ENCODE data around the gene SKI. TPM values are rescaled to one million over a fixed set of nuclear protein-coding genes. Genes with fewer than 3 reads are reported as not detected.

Gene SKI
- total and polyA plus RNA-seq, 2 experiments from 2014 or later = 5.1 to 21.9 TPM

- no peaks in the 10 kb centered on the region for H3K27me3 ChIP-seq
- H3K4me3 ChIP-seq = no peak overlapping the region
- H3K9me2 ChIP-seq (replicated peaks; ENCODE audit: insufficient read depth) = no peaks in the 10 kb centered on the region
- no peak for TF ChIP-seq CTCF (IDR thresholded peaks at IDR 0.05; ENCODE audit: poor library complexity)
- no peak for TF ChIP-seq EZH2phosphoT487 (IDR thresholded peaks at IDR 0.05; ENCODE audit: low read depth, severe bottlenecking, unreplicated experiment)
- no peak for TF ChIP-seq EZH2 (IDR thresholded peaks at IDR 0.05; ENCODE audit: borderline replicate concordance)
- H3K79me2 ChIP-seq = no peaks in the 10 kb centered on the region
- H3K4me1 ChIP-seq (ENCODE audit: insufficient read depth) = no peaks in the 10 kb centered on the region
- 96% methylated on average over 42 of the region's 59 CpGs for WGBS (ENCODE audit: low lambda C conversion rate, missing lambda C conversion rate)
- DNase-seq (ENCODE audit: low spot score) = no peak
- H3K36me3 ChIP-seq (replicated peaks; ENCODE audit: insufficient read depth, low read depth) = no peaks in the 10 kb centered on the region
- H3K27ac ChIP-seq = no peak overlapping the region
- H3K4me2 ChIP-seq = no peak overlapping the region
- no peak overlapping the region for H2AFZ ChIP-seq
- no peaks in the 10 kb centered on the region for H3K9me3 ChIP-seq (ENCODE audit: low read depth)
- no peaks in the 10 kb centered on the region for H4K20me1 ChIP-seq (ENCODE audit: insufficient read depth, poor library complexity, severe bottlenecking)
Observed at GRCh38 chr1:2348346-2349325, 120.5 kb downstream of the SKI start.

DNA sequence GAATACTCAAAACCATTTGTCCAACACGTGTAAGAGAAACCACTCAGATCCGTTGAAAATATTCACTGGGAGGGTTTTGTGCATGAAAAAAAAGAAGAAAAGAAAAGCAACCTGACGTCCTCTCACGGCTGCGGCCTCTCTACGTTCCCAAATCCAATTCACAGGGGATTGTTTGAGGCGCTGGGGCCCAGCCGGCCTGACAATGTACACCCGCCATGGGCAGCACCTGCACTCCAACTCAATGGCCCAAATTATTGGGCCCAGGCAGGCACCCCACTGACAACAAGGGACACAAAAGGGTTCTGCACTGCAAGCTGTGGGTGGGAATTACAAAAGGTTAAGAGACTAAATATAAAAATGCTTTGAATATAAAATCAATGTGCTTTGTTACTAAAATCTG is 121.7 kb downstream of the SKI start:
- H2AFZ ChIP-seq = no peak overlapping the region
- H3K36me3 ChIP-seq (replicated peaks; ENCODE audit: insufficient read depth, low read depth) = no peaks in the 10 kb centered on the region
- no peak overlapping the region for H3K4me3 ChIP-seq
- H3K9me2 ChIP-seq (replicated peaks; ENCODE audit: insufficient read depth) = no peaks in the 10 kb centered on the region
- H3K4me1 ChIP-seq (ENCODE audit: insufficient read depth) = no peaks in the 10 kb centered on the region
- 86% methylated on average over 9 of the region's 9 CpGs for WGBS (ENCODE audit: low lambda C conversion rate, missing lambda C conversion rate)
- no peaks in the 10 kb centered on the region for H3K9me3 ChIP-seq (ENCODE audit: low read depth)
- no peak overlapping the region for H3K27ac ChIP-seq
- no peaks in the 10 kb centered on the region for H3K79me2 ChIP-seq
- no peak for TF ChIP-seq EZH2 (IDR thresholded peaks at IDR 0.05; ENCODE audit: borderline replicate concordance)
- no peak for TF ChIP-seq EZH2phosphoT487 (IDR thresholded peaks at IDR 0.05; ENCODE audit: low read depth, severe bottlenecking, unreplicated experiment)
- no peak for TF ChIP-seq CTCF (IDR thresholded peaks at IDR 0.05; ENCODE audit: poor library complexity)
- no peaks in the 10 kb centered on the region for H4K20me1 ChIP-seq (ENCODE audit: insufficient read depth, poor library complexity, severe bottlenecking)
- H3K4me2 ChIP-seq = no peak overlapping the region
- DNase-seq (ENCODE audit: low spot score) = no peak
- H3K27me3 ChIP-seq = no peaks in the 10 kb centered on the region

DNA sequence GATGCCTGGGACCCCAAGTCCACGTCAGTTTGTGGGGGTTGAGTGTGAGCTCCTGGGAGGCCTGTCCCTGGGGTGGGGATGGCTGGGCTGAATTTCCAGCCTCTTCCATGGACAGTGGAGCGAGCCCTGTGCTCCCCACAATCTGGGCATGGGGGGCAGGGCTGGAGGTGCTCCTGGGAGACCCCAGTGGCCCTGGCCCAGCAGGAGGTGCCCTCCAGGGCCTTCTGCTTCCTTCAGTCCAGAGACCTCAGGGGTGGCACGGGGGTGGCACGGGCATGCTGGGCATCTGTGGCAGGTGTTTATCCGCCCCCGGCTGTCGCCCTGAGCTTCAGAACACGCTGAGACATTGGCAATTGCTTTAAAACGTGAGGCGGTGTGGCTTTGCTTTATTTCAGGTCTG is 122.4 kb downstream of the SKI start:
- H3K4me1 ChIP-seq (ENCODE audit: insufficient read depth) = no peaks in the 10 kb centered on the region
- H3K27ac ChIP-seq = no peak overlapping the region
- no peaks in the 10 kb centered on the region for H3K27me3 ChIP-seq

More for the DNA sequence above, 122.4 kb downstream of the SKI start:
- Histone ChIP-seq H3K36me3 (replicated peaks; ENCODE audit: insufficient read depth, low read depth) (no peaks in the 10 kb centered on the region), H3K9me2 (replicated peaks; ENCODE audit: insufficient read depth) (no peaks in the 10 kb centered on the region), H2AFZ (no peak overlapping the region), H3K4me3 (no peak overlapping the region), H3K9me3 (ENCODE audit: low read depth) (no peaks in the 10 kb centered on the region), H3K79me2 (no peaks in the 10 kb centered on the region), H4K20me1 (ENCODE audit: insufficient read depth, poor library complexity, severe bottlenecking) (no peaks in the 10 kb centered on the region), H3K4me2 (no peak overlapping the region)
- WGBS (ENCODE audit: low lambda C conversion rate, missing lambda C conversion rate) = 92% methylated on average over 10 of the region's 10 CpGs
- no peak for TF ChIP-seq EZH2phosphoT487 (IDR thresholded peaks at IDR 0.05; ENCODE audit: low read depth, severe bottlenecking, unreplicated experiment)
- no peak for TF ChIP-seq CTCF (IDR thresholded peaks at IDR 0.05; ENCODE audit: poor library complexity)
- TF ChIP-seq EZH2 (IDR thresholded peaks at IDR 0.05; ENCODE audit: borderline replicate concordance) = no peak
- no peak for DNase-seq (ENCODE audit: low spot score)
